ENCODE measurements around the gene GPATCH1. TPM values are rescaled to one million over a fixed set of nuclear protein-coding genes. Genes with fewer than 3 reads are reported as not detected.

Gene GPATCH1
- total and polyA plus RNA-seq, 12 donors, result 4.6 to 11.6 (median 6.8) TPM

GRCh38 chr19:33086955-33087354 is 6.0 kb downstream of the GPATCH1 start:
- peaks cover under 1 to 7% of the 10 kb centered on the region in 2 donors for H3K4me1 ChIP-seq (replicated peaks in 1 of 2)
- DNase-seq, result no peak
- intact Hi-C loops (cut with DNase I), result loop anchor here in 1 of 2 donors (10.0 kb wide), 1 partner anchor 112 kb away; the partner anchor contains the start of genes CEP89 and FAAP24
- 76 to 84% (median 80%) methylated on average over 1 of the region's 1 CpG for WGBS, 4 donors
- H3K4me3 ChIP-seq, result no peak overlapping the region
- H3K36me3 ChIP-seq (replicated peaks in 1 of 2), result peaks cover 0 to 36% of the 10 kb centered on the region in 2 donors
- H3K9me3 ChIP-seq (replicated peaks in 1 of 3), result no peaks in the 10 kb centered on the region
- H3K27ac ChIP-seq, result no peak overlapping the region
- H3K27me3 ChIP-seq, result no peaks in the 10 kb centered on the region
- TF ChIP-seq POLR2A (IDR thresholded peaks at IDR 0.05) (no peak), CTCF (IDR thresholded peaks at IDR 0.05) (no peak)

- H3K4me3 ChIP-seq, result no peak overlapping the region
- no peaks in the 10 kb centered on the region for H3K27me3 ChIP-seq
- no peak for TF ChIP-seq POLR2A (IDR thresholded peaks at IDR 0.05)
- TF ChIP-seq CTCF (IDR thresholded peaks at IDR 0.05), result no peak
- H3K27ac ChIP-seq, result no peak overlapping the region
- WGBS, 4 donors, result 85 to 92% (median 90%) methylated on average over 3 of the region's 3 CpGs
- DNase-seq, result no peak
- intact Hi-C loops (cut with DNase I), result loop anchor here in 1 of 2 donors (10.0 kb wide), 1 partner anchor 114 kb away; the partner anchor contains the start of genes CEP89 and FAAP24
- no peaks in the 10 kb centered on the region for H3K9me3 ChIP-seq (replicated peaks in 1 of 3)
- no peaks in the 10 kb centered on the region for H3K4me1 ChIP-seq (replicated peaks in 1 of 2)
- peaks cover 0 to 57% of the 10 kb centered on the region in 2 donors for H3K36me3 ChIP-seq (replicated peaks in 1 of 2)
These were observed 8.0 kb downstream of the GPATCH1 start for GRCh38 chr19:33089010-33089409.

GRCh38 chr19:33090179-33090578 is 9.2 kb downstream of the GPATCH1 start:
- no peak overlapping the region for H3K4me3 ChIP-seq
- TF ChIP-seq POLR2A (IDR thresholded peaks at IDR 0.05) (no peak), CTCF (IDR thresholded peaks at IDR 0.05) (no peak)
- DNase-seq, result no peak
- intact Hi-C loops (cut with DNase I), result no loop called here
- peaks cover 0 to 68% of the 10 kb centered on the region in 2 donors for H3K36me3 ChIP-seq (replicated peaks in 1 of 2)
- no peak overlapping the region for H3K27ac ChIP-seq
- no peaks in the 10 kb centered on the region for H3K27me3 ChIP-seq
- no peaks in the 10 kb centered on the region for H3K9me3 ChIP-seq (replicated peaks in 1 of 3)
- no peaks in the 10 kb centered on the region for H3K4me1 ChIP-seq (replicated peaks in 1 of 2)
- WGBS, 4 donors, result 73 to 88% (median 87%) methylated on average over 3 of the region's 3 CpGs

- TF ChIP-seq CTCF (IDR thresholded peaks at IDR 0.05) (no peak), POLR2A (IDR thresholded peaks at IDR 0.05) (no peak)
- intact Hi-C loops (cut with DNase I), result no loop called here
- DNase-seq, result no peak
These were observed 12.6 kb downstream of the GPATCH1 start for GRCh38 chr19:33093420-33094210.

More at GRCh38 chr19:33093420-33094210, 12.6 kb downstream of the GPATCH1 start:
- no peaks in the 10 kb centered on the region for H3K27me3 ChIP-seq
- no peak overlapping the region for H3K4me3 ChIP-seq
- WGBS, 4 donors, result 90 to 95% (median 94%) methylated on average over 11 of the region's 11 CpGs
- no peak overlapping the region for H3K27ac ChIP-seq
- H3K4me1 ChIP-seq (replicated peaks in 1 of 2), result no peaks in the 10 kb centered on the region
- no peaks in the 10 kb centered on the region for H3K9me3 ChIP-seq (replicated peaks in 1 of 3)
- H3K36me3 ChIP-seq (replicated peaks in 1 of 2), result peaks cover 0 to 94% of the 10 kb centered on the region in 2 donors
